ENCODE results near the gene TNRC18.
"Not testable (repeated sequence)": the region's sequence is repeated elsewhere in the genome, so short reads cannot be mapped to it uniquely, and the experiment has no call there.

- TF ChIP-seq, protein P1, sequence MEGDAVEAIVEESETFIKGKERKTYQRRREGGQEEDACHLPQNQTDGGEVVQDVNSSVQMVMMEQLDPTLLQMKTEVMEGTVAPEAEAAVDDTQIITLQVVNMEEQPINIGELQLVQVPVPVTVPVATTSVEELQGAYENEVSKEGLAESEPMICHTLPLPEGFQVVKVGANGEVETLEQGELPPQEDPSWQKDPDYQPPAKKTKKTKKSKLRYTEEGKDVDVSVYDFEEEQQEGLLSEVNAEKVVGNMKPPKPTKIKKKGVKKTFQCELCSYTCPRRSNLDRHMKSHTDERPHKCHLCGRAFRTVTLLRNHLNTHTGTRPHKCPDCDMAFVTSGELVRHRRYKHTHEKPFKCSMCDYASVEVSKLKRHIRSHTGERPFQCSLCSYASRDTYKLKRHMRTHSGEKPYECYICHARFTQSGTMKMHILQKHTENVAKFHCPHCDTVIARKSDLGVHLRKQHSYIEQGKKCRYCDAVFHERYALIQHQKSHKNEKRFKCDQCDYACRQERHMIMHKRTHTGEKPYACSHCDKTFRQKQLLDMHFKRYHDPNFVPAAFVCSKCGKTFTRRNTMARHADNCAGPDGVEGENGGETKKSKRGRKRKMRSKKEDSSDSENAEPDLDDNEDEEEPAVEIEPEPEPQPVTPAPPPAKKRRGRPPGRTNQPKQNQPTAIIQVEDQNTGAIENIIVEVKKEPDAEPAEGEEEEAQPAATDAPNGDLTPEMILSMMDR (IDR thresholded peaks at IDR 0.05), result not testable (repeated sequence)
- TF ChIP-seq POLR2A (IDR thresholded peaks at IDR 0.05), result not testable (repeated sequence)
These were observed 163.0 kb downstream of the TNRC18 start for GRCh38 chr7:5260530-5261068.

Measured in suprapubic skin (tissue), 3 donors.